ACC112 (cell line): Measurements from ENCODE around the gene COX5B.

Source experiments
- H2AFZ ChIP-seq: fragments of 200-600 bp; sonication (generic); one replicate; pipeline ENCODE4 v1.6.0; 2017; ENCODE audit warnings: antibody characterized with exemption, low read length; ENCODE audit not compliant: unreplicated experiment
- H3K27ac ChIP-seq: fragments of 200-600 bp; sonication (generic); 2 replicates; pipeline ENCODE4 v1.5.1; 2014; ENCODE audit warnings: low read depth, mild to moderate bottlenecking, antibody characterized with exemption, low read length, moderate library complexity
- H3K27me3 ChIP-seq: fragments of 200-600 bp; sonication (generic); 2 replicates; pipeline ENCODE4 v1.6.1; 2014; ENCODE audit warnings: mild to moderate bottlenecking, antibody characterized with exemption, low read length, moderate library complexity, mixed read lengths; ENCODE audit not compliant: insufficient read depth
- H3K36me3 ChIP-seq: fragments of 200-600 bp; sonication (generic); 2 replicates; pipeline ENCODE4 v1.6.1; 2016; ENCODE audit warnings: mild to moderate bottlenecking, antibody characterized with exemption, low read length, moderate library complexity, mixed read lengths; ENCODE audit not compliant: insufficient read depth
- H3K4me1 ChIP-seq: fragments of 200-600 bp; sonication (generic); one replicate; pipeline ENCODE4 v1.6.1; 2016; ENCODE audit warnings: low read length, mixed read lengths; ENCODE audit not compliant: insufficient read depth, unreplicated experiment, control insufficient read depth
- H3K4me3 ChIP-seq: fragments of 200-600 bp; sonication (generic); 2 replicates; pipeline ENCODE4 v1.5.1; 2014; ENCODE audit warnings: mild to moderate bottlenecking, low read depth, low read length
- H3K79me2 ChIP-seq: fragments of 200-600 bp; sonication (generic); one replicate; pipeline ENCODE4 v1.6.0; 2016; ENCODE audit warnings: low read length; ENCODE audit not compliant: control insufficient read depth, unreplicated experiment, insufficient read depth

COX5B gene

DNA sequence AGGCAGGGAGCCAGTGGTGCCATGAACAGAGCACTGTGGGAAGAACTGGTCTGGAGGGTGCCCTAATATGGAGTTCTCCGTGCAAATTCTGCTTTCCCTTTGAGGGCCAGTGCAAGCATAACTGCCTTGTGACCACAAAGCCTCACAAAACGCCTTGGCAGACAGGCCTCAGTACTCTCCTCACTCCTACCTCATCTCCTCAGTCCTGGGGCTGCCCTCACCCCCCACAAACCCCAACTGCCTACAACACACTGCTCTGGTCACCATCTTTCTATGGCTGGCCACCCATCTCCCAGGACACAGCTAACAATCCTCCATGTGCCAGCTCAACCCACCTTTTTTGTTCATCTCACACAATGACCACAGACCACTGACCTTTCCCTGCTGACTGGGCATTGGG is 8.9 kb downstream of the COX5B start:
- H3K36me3 ChIP-seq, result peaks cover 43% of the 10 kb centered on the region
- no peaks in the 10 kb centered on the region for H3K27me3 ChIP-seq
- no peaks in the 10 kb centered on the region for H3K4me1 ChIP-seq
- H3K79me2 ChIP-seq, result peaks cover 1% of the 10 kb centered on the region
- H3K27ac ChIP-seq, result no peak overlapping the region
- H2AFZ ChIP-seq, result no peak overlapping the region
- H3K4me3 ChIP-seq, result no peak overlapping the region

DNA sequence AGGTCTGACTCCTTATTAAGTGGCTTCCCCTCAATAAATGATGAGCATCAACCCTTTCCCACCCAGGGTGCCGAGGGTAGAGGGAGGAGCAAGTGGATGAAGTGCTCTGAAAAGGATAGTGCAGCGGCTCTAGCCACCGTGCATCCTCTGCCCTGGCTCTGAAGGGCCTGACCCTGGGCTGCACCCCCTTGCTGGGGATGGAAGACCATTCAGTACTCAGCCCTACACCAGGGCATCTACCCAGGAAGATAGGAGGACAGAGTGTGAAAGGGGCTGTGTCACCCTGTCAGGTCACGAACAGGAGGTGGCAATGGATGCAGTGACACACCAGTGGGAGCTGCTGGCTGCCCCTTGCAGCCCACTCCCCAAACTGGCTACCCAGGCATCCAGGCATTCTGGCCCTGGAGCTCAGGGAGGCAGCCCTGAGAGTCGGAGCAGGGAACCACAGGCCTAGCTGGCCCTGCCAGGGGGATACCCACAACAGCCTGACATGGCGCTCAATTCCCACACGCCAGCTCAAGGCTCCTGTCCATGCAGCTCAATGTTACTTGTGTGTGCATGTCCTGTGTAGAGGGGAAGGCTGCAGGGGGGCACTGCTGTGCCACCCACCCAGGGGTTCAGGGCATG is 10.4 kb downstream of the COX5B start:
- no peak overlapping the region for H3K27ac ChIP-seq

DNA sequence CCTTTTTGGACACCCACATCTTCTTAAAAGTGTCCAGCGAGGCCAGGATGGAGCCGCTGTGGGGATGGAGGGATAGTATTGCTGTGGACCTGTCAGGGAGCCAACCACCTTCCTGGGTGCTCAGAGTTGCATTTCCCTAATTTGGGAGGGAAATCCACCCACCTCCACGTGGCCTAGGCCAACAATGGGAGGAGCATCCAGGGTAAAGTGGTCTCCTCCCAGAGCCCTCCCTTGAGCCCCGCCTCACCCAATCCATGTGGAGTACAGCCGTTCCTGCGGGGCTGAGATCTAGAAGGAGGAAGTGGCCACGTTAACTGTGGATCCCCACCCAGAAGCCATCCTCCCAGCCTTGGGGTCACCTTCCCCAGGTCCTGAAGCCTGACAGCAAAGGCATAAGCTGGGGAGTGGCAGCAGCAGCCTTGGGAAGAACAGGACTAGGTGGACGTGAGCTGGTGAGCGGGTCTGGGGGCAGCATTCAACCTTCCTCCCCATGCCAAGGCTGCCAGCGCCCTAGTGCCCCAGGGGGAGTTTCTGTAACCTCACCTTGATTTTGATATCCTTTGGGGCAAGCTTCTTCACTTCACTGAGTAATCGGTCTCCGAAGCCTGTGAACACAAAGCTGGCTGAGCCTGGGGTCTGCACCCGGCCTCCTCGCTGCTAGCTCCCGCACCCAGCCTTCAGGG is 11.2 kb downstream of the COX5B start:
- Histone ChIP-seq H3K36me3 (peaks cover 43% of the 10 kb centered on the region), H3K27ac (no peak overlapping the region), H3K79me2 (peaks cover 24% of the 10 kb centered on the region), H3K27me3 (no peaks in the 10 kb centered on the region), H2AFZ (no peak overlapping the region), H3K4me1 (peaks cover 19% of the 10 kb centered on the region), H3K4me3 (no peak overlapping the region)

More for the DNA sequence above, 10.4 kb downstream of the COX5B start:
- Histone ChIP-seq H2AFZ (no peak overlapping the region), H3K4me1 (peaks cover 11% of the 10 kb centered on the region), H3K36me3 (peaks cover 43% of the 10 kb centered on the region), H3K27me3 (no peaks in the 10 kb centered on the region), H3K79me2 (peaks cover 16% of the 10 kb centered on the region), H3K4me3 (no peak overlapping the region)

DNA sequence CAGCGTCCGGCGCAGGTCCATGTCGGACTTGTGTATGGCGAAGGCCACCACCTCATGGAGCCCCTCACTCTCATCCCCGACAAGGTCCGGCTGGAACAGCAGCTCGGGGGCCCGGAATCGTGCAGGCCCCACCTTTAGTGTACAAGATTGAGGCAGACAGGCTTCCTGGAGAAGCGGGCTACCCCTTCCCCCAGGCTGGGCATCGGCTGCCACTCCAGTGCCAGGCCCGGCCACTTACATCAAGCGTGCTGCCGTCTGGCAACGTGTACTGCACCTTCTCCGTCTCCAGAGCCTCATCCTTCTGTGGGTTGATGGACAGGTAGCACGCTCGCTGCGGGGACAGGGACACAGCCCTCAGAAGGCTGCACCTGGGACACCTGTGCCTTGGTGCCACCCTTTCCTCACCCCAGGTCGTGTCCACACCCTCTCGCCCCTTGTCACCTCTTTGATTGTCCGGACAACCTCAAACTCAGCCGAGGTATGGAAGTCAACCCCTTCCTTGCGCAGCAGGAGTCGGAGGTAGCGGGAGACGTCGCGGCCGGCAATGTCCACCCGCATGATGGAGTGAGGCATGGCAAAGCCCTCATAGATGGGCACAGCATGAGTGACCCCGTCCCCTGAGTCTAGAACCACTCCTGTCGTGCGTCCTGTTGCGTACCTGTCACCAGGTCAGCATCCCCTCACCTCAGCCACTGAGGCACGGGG is 12.3 kb downstream of the COX5B start:
- Histone ChIP-seq H3K27ac (no peak overlapping the region), H3K4me1 (peaks cover 25% of the 10 kb centered on the region), H3K27me3 (no peaks in the 10 kb centered on the region), H3K4me3 (no peak overlapping the region), H3K79me2 (peaks cover 28% of the 10 kb centered on the region), H2AFZ (no peak overlapping the region), H3K36me3 (peaks cover 42% of the 10 kb centered on the region)

DNA sequence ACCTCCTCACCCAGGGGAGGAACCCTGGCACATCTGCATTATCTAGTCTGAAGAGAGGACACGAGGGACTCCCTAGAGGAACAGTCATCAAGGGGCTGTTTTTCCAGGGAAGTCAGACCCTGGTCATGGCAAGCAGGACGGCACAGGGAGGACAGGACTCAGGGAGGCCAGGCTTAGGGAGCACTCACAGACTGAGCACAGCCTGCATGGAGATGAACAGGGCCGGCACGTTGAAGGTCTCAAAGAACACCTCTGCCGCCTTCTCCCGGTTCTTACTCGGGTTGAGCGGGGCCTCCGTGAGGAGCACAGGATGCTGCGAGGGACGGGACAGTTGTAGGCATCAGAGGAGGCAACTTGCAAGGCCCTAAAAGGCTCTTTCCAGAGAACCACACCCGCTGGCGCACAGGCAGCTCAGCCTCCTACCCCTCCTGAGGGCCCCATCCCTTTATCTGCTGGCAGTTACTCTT is 12.9 kb downstream of the COX5B start:
- H3K36me3 ChIP-seq, result peaks cover 36% of the 10 kb centered on the region

DNA sequence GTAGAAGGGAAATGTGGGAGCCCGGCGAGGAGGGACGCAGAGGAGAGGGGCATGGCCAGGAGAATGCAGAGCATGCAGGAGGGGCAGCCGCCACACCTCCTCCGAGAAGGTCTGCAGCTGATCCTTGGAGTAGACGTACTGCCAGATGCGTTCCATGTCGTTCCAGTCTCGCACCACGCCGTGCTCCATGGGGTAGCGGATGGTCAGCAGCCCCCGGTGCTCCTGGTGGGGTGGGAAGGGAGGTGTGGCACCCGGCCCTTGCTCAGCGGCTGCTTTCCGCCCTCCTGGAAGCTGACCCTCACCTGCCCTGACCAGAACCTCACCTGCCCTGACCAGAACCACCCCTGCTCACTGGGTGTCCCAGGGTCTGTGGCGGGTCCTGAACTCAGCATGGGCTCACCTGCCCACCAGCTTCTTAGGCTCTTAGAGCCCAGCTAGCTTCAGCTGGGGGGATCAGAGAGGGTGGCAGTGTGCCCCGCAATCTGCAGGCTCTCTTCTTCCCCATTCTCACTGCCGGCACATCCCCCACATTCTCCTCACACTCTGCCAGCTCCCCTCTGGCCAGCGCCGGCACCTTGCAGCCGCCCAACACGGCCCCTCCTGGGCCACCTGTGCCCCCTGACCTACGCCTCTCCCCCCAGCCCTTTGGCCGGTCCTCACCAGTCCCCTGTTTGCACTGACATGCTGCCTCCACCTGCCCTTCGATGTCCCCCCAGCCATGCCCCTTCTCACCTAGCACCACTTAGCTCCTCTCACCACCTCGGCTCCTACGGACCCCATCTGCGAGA is 13.6 kb downstream of the COX5B start:
- Histone ChIP-seq H3K4me1 (peaks cover 25% of the 10 kb centered on the region), H2AFZ (no peak overlapping the region), H3K4me3 (no peak overlapping the region), H3K79me2 (peaks cover 28% of the 10 kb centered on the region), H3K27me3 (no peaks in the 10 kb centered on the region), H3K36me3 (peaks cover 29% of the 10 kb centered on the region), H3K27ac (no peak overlapping the region)

More for the DNA sequence above, 12.9 kb downstream of the COX5B start:
- Histone ChIP-seq H3K79me2 (peaks cover 28% of the 10 kb centered on the region), H3K4me1 (peaks cover 25% of the 10 kb centered on the region), H2AFZ (no peak overlapping the region), H3K4me3 (no peak overlapping the region), H3K27me3 (no peaks in the 10 kb centered on the region), H3K27ac (no peak overlapping the region)

DNA sequence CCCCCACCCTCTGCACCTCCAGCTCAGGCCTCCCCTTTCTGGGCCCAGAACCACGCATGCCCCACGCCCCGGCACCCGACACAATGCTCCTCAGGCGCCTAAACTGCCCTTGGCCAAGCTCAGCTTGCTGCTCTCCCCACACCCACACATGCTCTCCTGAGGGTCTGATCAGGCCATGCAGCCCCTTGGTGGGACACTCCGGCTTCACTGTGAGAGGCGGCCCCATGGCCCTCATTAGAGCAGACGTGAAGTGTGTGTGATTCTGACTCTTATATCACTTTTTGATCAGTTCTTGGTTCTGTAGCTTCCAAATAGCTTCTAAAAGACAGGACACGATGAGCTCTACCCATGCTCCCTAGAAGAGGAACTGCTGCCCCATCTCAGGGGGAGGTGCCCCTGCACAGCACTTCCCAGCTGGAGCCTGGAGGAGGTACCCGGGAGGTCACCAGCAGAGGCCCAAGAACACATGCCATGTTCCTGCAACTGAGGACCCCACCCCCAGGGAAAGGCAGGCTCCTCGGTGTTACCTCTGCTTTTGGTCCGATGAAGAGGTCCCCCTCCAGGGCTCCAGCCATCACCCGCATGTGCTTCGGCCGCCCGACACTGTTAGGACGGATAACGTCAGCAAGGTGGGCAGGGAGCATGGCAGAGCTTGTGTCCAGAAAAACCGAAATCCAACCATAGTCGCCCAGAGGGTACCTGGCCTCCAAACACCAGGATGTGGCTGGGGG is 14.3 kb downstream of the COX5B start:
- H3K27me3 ChIP-seq, result no peaks in the 10 kb centered on the region
- H3K27ac ChIP-seq, result no peak overlapping the region
- H3K79me2 ChIP-seq, result peaks cover 28% of the 10 kb centered on the region
- no peak overlapping the region for H3K4me3 ChIP-seq
- H3K4me1 ChIP-seq, result peaks cover 30% of the 10 kb centered on the region
- H3K36me3 ChIP-seq, result peaks cover 21% of the 10 kb centered on the region; the same call in 1 of the 2 replicates
- no peak overlapping the region for H2AFZ ChIP-seq

DNA sequence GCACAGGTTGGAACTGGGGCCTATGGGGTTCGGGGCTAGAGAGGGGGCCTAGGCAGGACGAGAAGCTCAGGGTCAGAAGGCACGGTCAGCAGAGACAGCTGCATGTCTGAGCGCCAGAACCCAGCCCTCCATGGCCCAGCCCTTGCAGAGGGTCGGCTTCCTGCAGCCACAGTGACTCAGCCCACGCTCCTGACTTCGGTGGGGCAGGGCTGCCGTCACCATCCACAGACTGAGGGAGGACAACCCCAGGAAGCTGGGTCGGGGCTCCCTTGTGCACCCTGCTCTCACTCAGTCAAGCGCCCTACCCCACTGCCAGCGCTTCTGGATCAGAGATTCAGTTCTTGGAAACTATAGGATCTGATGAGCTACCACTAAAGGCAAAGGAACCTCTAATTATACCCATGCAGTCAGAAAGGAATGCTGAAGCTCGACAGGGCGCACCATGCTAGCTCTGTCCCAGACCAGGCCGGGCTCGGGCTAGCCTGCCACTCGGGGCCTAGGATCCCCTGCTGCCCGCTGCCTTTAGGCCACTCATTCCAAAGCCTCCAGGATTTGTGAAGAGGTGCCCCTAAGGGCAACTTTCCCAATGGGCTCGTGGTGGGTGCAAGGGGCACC is 15.0 kb downstream of the COX5B start:
- H3K27ac ChIP-seq, result peak overlapping the region; percentile 96
- peaks cover 31% of the 10 kb centered on the region for H3K4me1 ChIP-seq
- peaks cover 28% of the 10 kb centered on the region for H3K79me2 ChIP-seq
- H3K27me3 ChIP-seq, result no peaks in the 10 kb centered on the region
- no peak overlapping the region for H2AFZ ChIP-seq
- H3K36me3 ChIP-seq, result peaks cover 16% of the 10 kb centered on the region; the same call in 1 of the 2 replicates
- H3K4me3 ChIP-seq, result peak overlapping the region; percentile 85; the same call in 1 of the 2 replicates

DNA sequence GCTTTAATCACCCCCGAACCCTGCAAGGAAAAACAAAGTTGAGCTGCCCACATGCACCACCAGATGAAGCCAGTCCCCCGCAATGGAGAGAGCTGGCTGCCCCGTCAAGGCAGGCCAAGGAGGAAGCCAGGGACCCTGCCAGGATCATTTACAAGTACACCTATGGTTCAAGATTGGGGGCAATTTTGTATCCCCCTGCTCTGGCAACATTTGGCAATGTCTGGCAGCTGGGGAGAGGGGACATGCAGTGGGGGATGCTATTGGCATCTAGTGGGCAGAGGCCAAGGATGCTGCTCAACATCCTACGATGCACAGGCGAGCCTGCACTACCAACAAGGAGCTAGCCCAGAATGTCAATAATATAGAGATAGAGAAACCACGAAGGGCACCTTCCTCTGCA is 16.1 kb downstream of the COX5B start:
- no peaks in the 10 kb centered on the region for H3K27me3 ChIP-seq
- peak overlapping the region; percentile 85 for H3K4me3 ChIP-seq
- H3K79me2 ChIP-seq, result peaks cover 28% of the 10 kb centered on the region
- H3K27ac ChIP-seq, result peak overlapping the region; percentile 96
- H3K4me1 ChIP-seq, result peaks cover 31% of the 10 kb centered on the region
- no peak overlapping the region for H2AFZ ChIP-seq
- H3K36me3 ChIP-seq, result peaks cover 6% of the 10 kb centered on the region; the same call in 1 of the 2 replicates
